Peyer's patch (tissue), 4 donors: Measurements from ENCODE around the gene UBXN7. TPM values are rescaled to one million over a fixed set of nuclear protein-coding genes. Genes with fewer than 3 reads are reported as not detected.

ENCODE experiments used
- DNase-seq, 3 donors: peaks; one replicate each; pipeline ENCODE4 v3.0.0-alpha.2; 2017 to 2019
- H3K27ac ChIP-seq, 4 donors: fragments of 200-600 bp; sonication (generic); one replicate each; pipeline ENCODE4 v1.5.1; 2016 to 2019
- H3K27me3 ChIP-seq, 2 donors: fragments of 200-600 bp; sonication (generic); one replicate each; pipeline ENCODE4 v1.5.1; 2019
- H3K36me3 ChIP-seq, 3 donors: fragments of 200-600 bp; sonication (generic); one replicate each; pipeline ENCODE4 v1.5.1; 2016 to 2019
- H3K4me1 ChIP-seq, 4 donors: fragments of 200-600 bp; sonication (generic); one replicate each; pipeline ENCODE4 v1.5.1; 2016 to 2019
- H3K4me3 ChIP-seq, 4 donors: fragments of 200-600 bp; sonication (generic); 1 replicate in 3 of 4; 2 replicates in 1 of 4; pipeline ENCODE4 v1.5.1; 2016 to 2019; ENCODE audit warnings: mild to moderate bottlenecking in 1 of 4
- H3K9me3 ChIP-seq, 4 donors: fragments of 200-600 bp; sonication (generic); one replicate each; pipeline ENCODE4 v1.5.1; 2016 to 2019; ENCODE audit warnings: mild to moderate bottlenecking in 1 of 4
- POLR2A ChIP-seq, 2 donors: fragments of 450-650 bp; IDR thresholded peaks; one replicate each; pipeline ENCODE4 v1.5.1; 2017; ENCODE audit warnings: antibody characterized with exemption in 2 of 2, mild to moderate bottlenecking in 2 of 2, moderate library complexity in 2 of 2
- small RNA-seq, 2 donors: library from RNA; depleted of rRNA; stranded (forward); fragments of <200 nt; gene quantifications; one replicate each; pipeline ENCODE3, GENCODE V24; 2016
- total RNA-seq, 4 donors: library from RNA; depleted of rRNA; stranded (reverse); fragments of >200 nt; gene quantifications; one replicate each; pipeline ENCODE4 v1.1.0, GENCODE V29; 2016
- TF ChIP-seq, protein P1 (sequence below), 6 experiments: fragments of 450-650 bp in 4 of 6; fragments of 200-600 bp in 2 of 6; sonication (generic) in 1 of 6; IDR thresholded peaks; one replicate each; pipeline ENCODE4 v1.5.1; 2017 to 2019; ENCODE audit warnings: antibody characterized with exemption in 6 of 6, mild to moderate bottlenecking in 3 of 6, moderate library complexity in 1 of 6

The UBXN7 gene
- total RNA-seq, 4 donors from 2014 or later: 12.3 to 64.4 (median 22.7) TPM

- H3K27ac ChIP-seq: no peak overlapping the region
- TF ChIP-seq POLR2A (IDR thresholded peaks at IDR 0.05): no peak
- TF ChIP-seq, protein P1, sequence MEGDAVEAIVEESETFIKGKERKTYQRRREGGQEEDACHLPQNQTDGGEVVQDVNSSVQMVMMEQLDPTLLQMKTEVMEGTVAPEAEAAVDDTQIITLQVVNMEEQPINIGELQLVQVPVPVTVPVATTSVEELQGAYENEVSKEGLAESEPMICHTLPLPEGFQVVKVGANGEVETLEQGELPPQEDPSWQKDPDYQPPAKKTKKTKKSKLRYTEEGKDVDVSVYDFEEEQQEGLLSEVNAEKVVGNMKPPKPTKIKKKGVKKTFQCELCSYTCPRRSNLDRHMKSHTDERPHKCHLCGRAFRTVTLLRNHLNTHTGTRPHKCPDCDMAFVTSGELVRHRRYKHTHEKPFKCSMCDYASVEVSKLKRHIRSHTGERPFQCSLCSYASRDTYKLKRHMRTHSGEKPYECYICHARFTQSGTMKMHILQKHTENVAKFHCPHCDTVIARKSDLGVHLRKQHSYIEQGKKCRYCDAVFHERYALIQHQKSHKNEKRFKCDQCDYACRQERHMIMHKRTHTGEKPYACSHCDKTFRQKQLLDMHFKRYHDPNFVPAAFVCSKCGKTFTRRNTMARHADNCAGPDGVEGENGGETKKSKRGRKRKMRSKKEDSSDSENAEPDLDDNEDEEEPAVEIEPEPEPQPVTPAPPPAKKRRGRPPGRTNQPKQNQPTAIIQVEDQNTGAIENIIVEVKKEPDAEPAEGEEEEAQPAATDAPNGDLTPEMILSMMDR (IDR thresholded peaks at IDR 0.05): no peak
- H3K9me3 ChIP-seq: no peaks in the 10 kb centered on the region
- no peaks in the 10 kb centered on the region for H3K36me3 ChIP-seq
- no peak for DNase-seq
- no peaks in the 10 kb centered on the region for H3K27me3 ChIP-seq
- no peak overlapping the region for H3K4me3 ChIP-seq
- H3K4me1 ChIP-seq: no peaks in the 10 kb centered on the region
Observed at GRCh38 chr3:196298521-196298920, 133.7 kb downstream of the UBXN7 start.

Small RNA genes lying within 50 kb of the gene (small RNA-seq; reads per million reads assigned to genes)
- gene AC069257.2 (0 reads per million in 2 donors), gene AC083822.1 (0 reads per million in 2 donors), gene AC117490.1 (0 reads per million in 2 donors), gene RN7SL434P (0 to 0.06 reads per million in 2 donors), gene RN7SL738P (0 reads per million in 2 donors), gene RNU6-1279P (0 reads per million in 2 donors), gene RNU6-910P (0 reads per million in 2 donors)

Other genes with a start within 250 kb of the UBXN7 start
- not detected for gene ZDHHC19, start 221.0 kb downstream of the UBXN7 start, total RNA-seq
- 100 to 1,000 TPM in 3 of 4 donors, 10 to 100 TPM in 1; 25.6 to 284 (median 204) TPM for gene SLC51A, start 215.9 kb downstream of the UBXN7 start, total RNA-seq
- 100 to 1,000 TPM; 168 to 211 (median 177) TPM for gene PCYT1A, start 144.7 kb downstream of the UBXN7 start, total RNA-seq
- 1 to 10 TPM in 2 of 4 donors, not detected in 2; 2.3 to 6.0 TPM for gene DYNLT2B, start 114.2 kb downstream of the UBXN7 start, total RNA-seq
- gene TM4SF19, start 94.0 kb downstream of the UBXN7 start, total RNA-seq: not detected
- 10 to 100 TPM; 13.3 to 56.1 (median 18.3) TPM for gene RNF168, start 71.3 kb upstream of the UBXN7 start, total RNA-seq
- not detected for gene SMCO1, start 82.9 kb upstream of the UBXN7 start, total RNA-seq
- 10 to 100 TPM in 1 of 4 donors, 1 to 10 TPM in 3; 1.9 to 12.4 (median 6.5) TPM for gene WDR53, start 136.1 kb upstream of the UBXN7 start, total RNA-seq
- 1 to 10 TPM; 5.0 to 6.5 (median 5.9) TPM for gene FBXO45, start 136.2 kb upstream of the UBXN7 start, total RNA-seq
- 10 to 100 TPM in 1 of 4 donors, 1 to 10 TPM in 2, under 1 TPM in 1; 0.70 to 10.7 (median 2.8) TPM for gene NRROS, start 207.3 kb upstream of the UBXN7 start, total RNA-seq